Measurements from ENCODE around the gene WWOX. TPM values are rescaled to one million over a fixed set of nuclear protein-coding genes. Genes with fewer than 3 reads are reported as not detected.

The WWOX gene
- total and polyA plus RNA-seq, 2 experiments from 2014 or later, result 17.0 to 39.8 TPM

DNA sequence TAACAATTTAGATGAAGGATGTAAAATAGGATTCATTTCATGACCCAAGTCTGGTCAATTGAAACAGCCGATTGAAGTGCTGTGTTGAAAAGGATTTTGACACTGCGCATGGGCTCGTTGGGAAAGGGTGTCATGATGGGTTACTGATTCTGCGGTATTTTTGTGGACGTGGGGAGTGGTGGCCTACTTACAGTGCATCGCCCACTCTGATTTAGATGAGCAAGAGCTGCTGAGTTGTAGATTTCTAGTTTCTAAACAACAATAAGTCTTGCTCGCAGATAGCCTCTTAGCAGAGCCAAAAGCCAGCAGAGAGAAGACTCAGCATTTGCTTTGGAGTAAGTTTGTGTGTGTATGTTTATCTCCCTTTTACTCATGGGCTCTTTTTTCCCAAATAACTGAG, 770.0 kb downstream of the WWOX start:
- H3K79me2 ChIP-seq, result no peaks in the 10 kb centered on the region
- H3K36me3 ChIP-seq (replicated peaks; ENCODE audit: insufficient read depth, low read depth), result no peaks in the 10 kb centered on the region
- H3K4me1 ChIP-seq (ENCODE audit: insufficient read depth), result no peaks in the 10 kb centered on the region
- DNase-seq (ENCODE audit: low spot score), result no peak
- H3K4me3 ChIP-seq, result no peak overlapping the region
- H3K4me2 ChIP-seq, result no peak overlapping the region
- 82% methylated on average over 7 of the region's 7 CpGs for WGBS (ENCODE audit: low lambda C conversion rate, missing lambda C conversion rate)
- TF ChIP-seq EZH2phosphoT487 (IDR thresholded peaks at IDR 0.05; ENCODE audit: low read depth, severe bottlenecking, unreplicated experiment), result no peak
- no peak for TF ChIP-seq EZH2 (IDR thresholded peaks at IDR 0.05; ENCODE audit: borderline replicate concordance)
- TF ChIP-seq, protein P1, sequence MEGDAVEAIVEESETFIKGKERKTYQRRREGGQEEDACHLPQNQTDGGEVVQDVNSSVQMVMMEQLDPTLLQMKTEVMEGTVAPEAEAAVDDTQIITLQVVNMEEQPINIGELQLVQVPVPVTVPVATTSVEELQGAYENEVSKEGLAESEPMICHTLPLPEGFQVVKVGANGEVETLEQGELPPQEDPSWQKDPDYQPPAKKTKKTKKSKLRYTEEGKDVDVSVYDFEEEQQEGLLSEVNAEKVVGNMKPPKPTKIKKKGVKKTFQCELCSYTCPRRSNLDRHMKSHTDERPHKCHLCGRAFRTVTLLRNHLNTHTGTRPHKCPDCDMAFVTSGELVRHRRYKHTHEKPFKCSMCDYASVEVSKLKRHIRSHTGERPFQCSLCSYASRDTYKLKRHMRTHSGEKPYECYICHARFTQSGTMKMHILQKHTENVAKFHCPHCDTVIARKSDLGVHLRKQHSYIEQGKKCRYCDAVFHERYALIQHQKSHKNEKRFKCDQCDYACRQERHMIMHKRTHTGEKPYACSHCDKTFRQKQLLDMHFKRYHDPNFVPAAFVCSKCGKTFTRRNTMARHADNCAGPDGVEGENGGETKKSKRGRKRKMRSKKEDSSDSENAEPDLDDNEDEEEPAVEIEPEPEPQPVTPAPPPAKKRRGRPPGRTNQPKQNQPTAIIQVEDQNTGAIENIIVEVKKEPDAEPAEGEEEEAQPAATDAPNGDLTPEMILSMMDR (IDR thresholded peaks at IDR 0.05; ENCODE audit: poor library complexity), result no peak
- no peaks in the 10 kb centered on the region for H4K20me1 ChIP-seq (ENCODE audit: insufficient read depth, poor library complexity, severe bottlenecking)
- no peaks in the 10 kb centered on the region for H3K9me2 ChIP-seq (replicated peaks; ENCODE audit: insufficient read depth)
- no peak overlapping the region for H2AFZ ChIP-seq
- no peak overlapping the region for H3K27ac ChIP-seq
- H3K9me3 ChIP-seq (ENCODE audit: low read depth), result no peaks in the 10 kb centered on the region
- no peaks in the 10 kb centered on the region for H3K27me3 ChIP-seq

DNA sequence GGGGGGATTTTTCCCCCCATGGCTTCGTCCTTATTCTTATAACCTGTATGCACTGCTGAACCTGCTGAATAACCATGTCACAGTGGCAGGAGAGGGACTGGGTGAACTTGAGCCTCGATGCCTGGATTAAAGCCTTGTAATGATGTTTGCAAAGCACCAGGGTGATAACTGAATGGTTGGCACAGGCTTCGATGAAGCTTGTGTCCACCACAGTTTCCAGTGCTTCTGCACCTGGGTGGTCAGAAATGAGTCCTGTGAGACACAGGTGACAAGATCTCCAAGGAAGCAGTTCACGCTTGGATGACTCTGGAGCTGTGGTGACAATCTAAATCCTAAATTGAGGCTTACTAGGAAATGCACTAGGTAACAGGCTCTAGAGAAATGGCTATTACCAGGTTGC, 771.8 kb downstream of the WWOX start:
- Histone ChIP-seq H2AFZ (no peak overlapping the region), H3K9me2 (replicated peaks; ENCODE audit: insufficient read depth) (no peaks in the 10 kb centered on the region), H3K4me1 (ENCODE audit: insufficient read depth) (no peaks in the 10 kb centered on the region), H3K27me3 (no peaks in the 10 kb centered on the region), H3K27ac (no peak overlapping the region), H3K36me3 (replicated peaks; ENCODE audit: insufficient read depth, low read depth) (no peaks in the 10 kb centered on the region), H3K9me3 (ENCODE audit: low read depth) (no peaks in the 10 kb centered on the region), H3K79me2 (no peaks in the 10 kb centered on the region), H4K20me1 (ENCODE audit: insufficient read depth, poor library complexity, severe bottlenecking) (no peaks in the 10 kb centered on the region), H3K4me3 (no peak overlapping the region), H3K4me2 (no peak overlapping the region)
- 93% methylated on average over 4 of the region's 4 CpGs for WGBS (ENCODE audit: low lambda C conversion rate, missing lambda C conversion rate)
- no peak for DNase-seq (ENCODE audit: low spot score)
- TF ChIP-seq EZH2 (IDR thresholded peaks at IDR 0.05; ENCODE audit: borderline replicate concordance) (no peak), EZH2phosphoT487 (IDR thresholded peaks at IDR 0.05; ENCODE audit: low read depth, severe bottlenecking, unreplicated experiment) (no peak)
- TF ChIP-seq, protein P1 (IDR thresholded peaks at IDR 0.05; ENCODE audit: poor library complexity), result no peak

DNA sequence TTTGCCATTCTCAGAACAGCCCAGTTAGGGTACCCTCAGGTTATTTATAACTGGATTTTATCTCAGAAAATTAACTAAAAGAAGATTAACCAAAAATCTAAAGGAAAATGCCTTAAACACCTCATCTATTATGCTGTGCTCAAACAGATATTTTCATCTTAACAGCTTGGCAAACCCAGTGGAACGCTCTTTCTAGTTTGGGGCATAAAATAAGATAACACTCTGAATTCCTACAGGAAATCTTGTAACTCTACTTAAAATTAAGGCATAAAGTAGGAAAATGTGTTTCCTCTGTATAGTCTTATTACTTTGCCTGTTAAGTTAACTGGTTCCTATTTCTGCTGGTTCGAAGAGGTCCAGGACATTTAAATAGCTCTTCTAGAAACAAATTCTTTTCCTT, 777.2 kb downstream of the WWOX start:
- Histone ChIP-seq H3K79me2 (no peaks in the 10 kb centered on the region), H3K9me3 (ENCODE audit: low read depth) (no peaks in the 10 kb centered on the region), H3K27me3 (no peaks in the 10 kb centered on the region), H4K20me1 (ENCODE audit: insufficient read depth, poor library complexity, severe bottlenecking) (no peaks in the 10 kb centered on the region), H2AFZ (no peak overlapping the region), H3K4me1 (ENCODE audit: insufficient read depth) (no peaks in the 10 kb centered on the region), H3K27ac (no peak overlapping the region), H3K36me3 (replicated peaks; ENCODE audit: insufficient read depth, low read depth) (no peaks in the 10 kb centered on the region), H3K4me2 (no peak overlapping the region), H3K4me3 (no peak overlapping the region), H3K9me2 (replicated peaks; ENCODE audit: insufficient read depth) (no peaks in the 10 kb centered on the region)
- 78% methylated on average over 2 of the region's 2 CpGs for WGBS (ENCODE audit: low lambda C conversion rate, missing lambda C conversion rate)
- no peak for DNase-seq (ENCODE audit: low spot score)
- TF ChIP-seq EZH2phosphoT487 (IDR thresholded peaks at IDR 0.05; ENCODE audit: low read depth, severe bottlenecking, unreplicated experiment) (no peak), EZH2 (IDR thresholded peaks at IDR 0.05; ENCODE audit: borderline replicate concordance) (no peak)
- TF ChIP-seq, protein P1 (IDR thresholded peaks at IDR 0.05; ENCODE audit: poor library complexity), result no peak

All from hepatocyte (in vitro differentiated cells).